ENCODE results near the gene CCND2. TPM values are rescaled to one million over a fixed set of nuclear protein-coding genes. Genes with fewer than 3 reads are reported as not detected.

Gene CCND2
- total RNA-seq, 1 donor from 2014 or later, result 57.7 TPM

- H3K36me3 ChIP-seq, result peaks cover 46% of the 10 kb centered on the region
- intact Hi-C loops (cut with DNase I), result no loop called here
- peak overlapping the region; percentile 44 for H3K27ac ChIP-seq
- TF ChIP-seq CTCF (IDR thresholded peaks at IDR 0.05), result no peak
- ATAC-seq (peak; percentile 66 to 68), DNase-seq (peak; percentile 90)
- H3K4me3 ChIP-seq, result no peak overlapping the region
- peaks cover 19% of the 10 kb centered on the region for H3K27me3 ChIP-seq (ENCODE audit: low read depth)
- H3K9me3 ChIP-seq, result no peaks in the 10 kb centered on the region
- H3K4me1 ChIP-seq, result peaks cover 65% of the 10 kb centered on the region
Measured at GRCh38 chr12:4278329-4279197, 5.0 kb downstream of the CCND2 start.

- Histone ChIP-seq H3K27me3 (ENCODE audit: low read depth) (peaks cover 13% of the 10 kb centered on the region), H3K27ac (no peak overlapping the region), H3K9me3 (no peaks in the 10 kb centered on the region), H3K36me3 (peaks cover 52% of the 10 kb centered on the region), H3K4me3 (no peak overlapping the region), H3K4me1 (peaks cover 58% of the 10 kb centered on the region)
- ATAC-seq (no peak), DNase-seq (no peak)
- no peak for TF ChIP-seq CTCF (IDR thresholded peaks at IDR 0.05)
- intact Hi-C loops (cut with DNase I), result no loop called here
Measured at GRCh38 chr12:4279198-4279690, 5.7 kb downstream of the CCND2 start.

- TF ChIP-seq CTCF (IDR thresholded peaks at IDR 0.05), result no peak
- intact Hi-C loops (cut with DNase I), result no loop called here
- DNase-seq (no peak), ATAC-seq (no peak)
- Histone ChIP-seq H3K4me3 (no peak overlapping the region), H3K27me3 (ENCODE audit: low read depth) (peaks cover 9% of the 10 kb centered on the region), H3K9me3 (no peaks in the 10 kb centered on the region), H3K4me1 (peaks cover 53% of the 10 kb centered on the region), H3K36me3 (peaks cover 66% of the 10 kb centered on the region), H3K27ac (peak overlapping the region; percentile 11)
Measured at GRCh38 chr12:4280351-4281163, 7.0 kb downstream of the CCND2 start.

DNA sequence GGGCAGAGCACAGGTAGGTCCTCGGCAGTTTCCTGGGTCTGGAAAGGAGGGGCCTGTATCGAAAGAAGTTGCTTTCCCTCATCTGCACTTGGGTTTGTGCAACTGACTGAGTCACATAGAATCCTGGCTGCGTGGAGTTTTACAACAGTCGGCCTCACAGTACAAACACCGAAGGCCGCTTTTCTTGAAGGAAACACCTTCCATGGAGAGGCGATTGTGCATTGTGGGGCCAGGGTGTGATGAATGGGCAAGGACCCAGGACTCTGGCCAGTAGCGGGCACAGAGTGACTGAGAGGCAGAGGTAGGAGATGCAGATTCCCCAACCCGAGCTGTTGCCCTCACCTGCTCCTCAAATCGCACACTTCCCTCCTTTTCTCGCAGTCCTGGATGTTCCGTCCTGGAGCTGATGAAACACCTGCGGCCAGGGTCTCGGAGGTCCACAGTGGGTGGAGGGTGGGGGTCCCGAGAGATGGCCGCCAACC, 7.7 kb downstream of the CCND2 start:
- intact Hi-C loops (cut with DNase I), result no loop called here
- peaks cover 50% of the 10 kb centered on the region for H3K4me1 ChIP-seq
- no peak overlapping the region for H3K4me3 ChIP-seq
- H3K27ac ChIP-seq, result no peak overlapping the region
- DNase-seq (no peak), ATAC-seq (no peak)
- H3K27me3 ChIP-seq (ENCODE audit: low read depth), result peaks cover 6% of the 10 kb centered on the region
- H3K36me3 ChIP-seq, result peaks cover 72% of the 10 kb centered on the region
- TF ChIP-seq CTCF (IDR thresholded peaks at IDR 0.05), result no peak
- H3K9me3 ChIP-seq, result no peaks in the 10 kb centered on the region

DNA sequence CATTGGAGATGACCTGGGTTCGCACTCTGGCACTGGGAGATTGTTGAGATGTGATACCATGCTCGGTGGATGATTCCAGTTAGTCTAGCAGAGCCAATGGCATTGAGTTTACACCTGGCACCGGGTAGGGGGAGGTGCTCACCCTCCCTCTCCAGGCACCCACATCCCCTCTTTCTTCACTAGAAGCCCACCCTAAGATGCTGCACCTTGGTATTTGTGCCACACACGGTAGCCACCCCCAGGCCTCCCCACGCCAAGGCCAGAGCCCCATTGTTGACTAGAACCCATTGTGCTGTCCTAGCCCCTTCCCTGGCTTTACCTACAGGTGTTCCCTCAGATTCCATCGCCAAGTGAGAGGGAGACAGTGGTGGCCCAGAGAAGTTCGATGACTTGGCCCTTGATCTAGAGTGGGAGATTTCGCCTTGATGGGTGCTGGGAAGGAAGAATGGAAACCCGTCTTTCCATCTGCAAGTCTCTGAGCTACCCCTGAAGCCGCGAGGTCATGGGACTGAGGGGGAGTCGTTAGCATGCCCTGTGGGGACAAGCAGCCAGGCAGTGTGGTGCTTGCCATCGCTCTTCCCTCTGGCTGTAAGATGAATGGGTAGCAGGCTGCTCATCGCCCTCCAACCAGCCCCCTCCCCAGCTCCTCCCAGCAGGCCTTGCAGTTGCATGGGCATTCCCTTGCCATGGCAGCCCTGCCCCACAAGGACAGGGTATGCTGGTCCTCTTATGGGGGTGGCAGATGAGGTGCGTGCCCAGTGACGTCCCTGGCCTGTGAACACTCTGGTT, 8.7 kb downstream of the CCND2 start:
- Histone ChIP-seq H3K4me1 (peaks cover 48% of the 10 kb centered on the region), H3K9me3 (no peaks in the 10 kb centered on the region), H3K4me3 (no peak overlapping the region), H3K27ac (no peak overlapping the region), H3K36me3 (peaks cover 83% of the 10 kb centered on the region), H3K27me3 (ENCODE audit: low read depth) (no peaks in the 10 kb centered on the region)
- no peak for TF ChIP-seq CTCF (IDR thresholded peaks at IDR 0.05)
- no peak for DNase-seq
- intact Hi-C loops (cut with DNase I), result no loop called here
- ATAC-seq, result no peak

Data from lower lobe of right lung (tissue), 2 donors.